GM19468 (cell line): ENCODE results near the gene HRH2.

ENCODE experiments used
- ATAC-seq: cut with Tn5 transposase; IDR thresholded peaks from one replicate; pipeline ENCODE4 v1.9.1; 2021; ENCODE audit warnings: mild to moderate bottlenecking, moderate library complexity, moderate number of reproducible peaks; ENCODE audit not compliant: unreplicated experiment; ENCODE audit errors: extremely low read depth

Gene HRH2

GRCh38 chr5:175689147-175689991 lies 31.5 kb downstream of the HRH2 start:
- no peak for ATAC-seq

GRCh38 chr5:175690025-175690424 lies 32.2 kb downstream of the HRH2 start:
- ATAC-seq = no peak

- no peak for ATAC-seq
Measured at GRCh38 chr5:175690586-175690985, 32.7 kb downstream of the HRH2 start.

GRCh38 chr5:175691761-175692160 lies 33.9 kb downstream of the HRH2 start:
- no peak for ATAC-seq

GRCh38 chr5:175692235-175692995 lies 34.5 kb downstream of the HRH2 start:
- no peak for ATAC-seq

GRCh38 chr5:175692996-175693710 lies 35.3 kb downstream of the HRH2 start:
- ATAC-seq = no peak

- ATAC-seq = no peak
Measured at GRCh38 chr5:175693741-175694140, 35.9 kb downstream of the HRH2 start.

- ATAC-seq = no peak
Measured at GRCh38 chr5:175694371-175695160, 36.7 kb downstream of the HRH2 start.

- no peak for ATAC-seq
Measured at GRCh38 chr5:175695161-175696126, 37.6 kb downstream of the HRH2 start.

- no peak for ATAC-seq
Measured at GRCh38 chr5:175696139-175696854, 38.4 kb downstream of the HRH2 start.

- ATAC-seq = no peak
Measured at GRCh38 chr5:175696855-175697198, 39.0 kb downstream of the HRH2 start.

GRCh38 chr5:175697846-175698245 lies 40.0 kb downstream of the HRH2 start:
- ATAC-seq = no peak

- no peak for ATAC-seq
Measured at GRCh38 chr5:175698401-175699115, 40.7 kb downstream of the HRH2 start.

- no peak for ATAC-seq
Measured at GRCh38 chr5:175700991-175701390, 43.1 kb downstream of the HRH2 start.

- no peak for ATAC-seq
Measured at GRCh38 chr5:175701797-175702196, 43.9 kb downstream of the HRH2 start.

GRCh38 chr5:175706499-175706898 lies 48.6 kb downstream of the HRH2 start:
- no peak for ATAC-seq

- ATAC-seq = no peak
Measured at GRCh38 chr5:175707751-175708375, 50.0 kb downstream of the HRH2 start.
